Mesendoderm (in vitro differentiated cells): Measurements from ENCODE around the gene SEPTIN1.

Experiments used
- DNase-seq: peaks from one replicate; pipeline ENCODE4 v3.0.0; 2013
- H2AK5ac ChIP-seq: 2 replicates; pipeline ENCODE4 v1.6.1; 2013; ENCODE audit warnings: low read length, inconsistent platforms
- H2BK120ac ChIP-seq: 2 replicates; pipeline ENCODE4 v1.6.1; 2013; ENCODE audit warnings: low read depth, mild to moderate bottlenecking, low read length, moderate library complexity, mixed read lengths
- H2BK15ac ChIP-seq: replicated peaks from 2 replicates; pipeline ENCODE4 v1.6.1; 2013; ENCODE audit warnings: low read depth, mild to moderate bottlenecking, moderate library complexity
- H2BK5ac ChIP-seq: 2 replicates; pipeline ENCODE4 v1.6.1; 2013; ENCODE audit warnings: low read length, inconsistent platforms
- H3K18ac ChIP-seq: 2 replicates; pipeline ENCODE4 v1.6.1; 2013; ENCODE audit warnings: mild to moderate bottlenecking, low read length, mixed read lengths
- H3K23ac ChIP-seq: one replicate; pipeline ENCODE4 v1.6.1; 2013; ENCODE audit warnings: low read length
- H3K27ac ChIP-seq: 2 replicates; pipeline ENCODE4 v1.5.1; 2013; ENCODE audit warnings: low read depth, mild to moderate bottlenecking, inconsistent platforms, low read length, moderate library complexity
- H3K27me3 ChIP-seq: 2 replicates; pipeline ENCODE4 v1.6.1; 2013; ENCODE audit warnings: low read length, control low read depth, mild to moderate bottlenecking, inconsistent platforms; ENCODE audit not compliant: insufficient read depth, poor library complexity
- H3K36me3 ChIP-seq: 2 replicates; pipeline ENCODE4 v1.6.1; 2013; ENCODE audit warnings: low read length, inconsistent platforms; ENCODE audit not compliant: control insufficient read depth, insufficient read depth
- H3K4ac ChIP-seq: one replicate; pipeline ENCODE4 v1.6.1; 2013; ENCODE audit warnings: low read depth, mild to moderate bottlenecking, low read length, moderate library complexity
- H3K4me1 ChIP-seq: 2 replicates; pipeline ENCODE4 v1.6.1; 2013; ENCODE audit warnings: low read depth, low read length, inconsistent platforms; ENCODE audit not compliant: control insufficient read depth
- H3K4me2 ChIP-seq: 2 replicates; pipeline ENCODE4 v1.6.1; 2013; ENCODE audit warnings: low read length
- H3K4me3 ChIP-seq: 2 replicates; pipeline ENCODE4 v1.5.1; 2013; ENCODE audit warnings: mild to moderate bottlenecking, low read length
- H3K56ac ChIP-seq: one replicate; pipeline ENCODE4 v1.6.1; 2013; ENCODE audit warnings: low read length
- H3K79me1 ChIP-seq: 2 replicates; pipeline ENCODE4 v1.6.1; 2013; ENCODE audit warnings: low read length, inconsistent platforms
- H3K79me2 ChIP-seq: 2 replicates; pipeline ENCODE4 v1.6.1; 2013; ENCODE audit warnings: mild to moderate bottlenecking, low read length; ENCODE audit not compliant: control insufficient read depth, insufficient read depth
- H3K9ac ChIP-seq: 2 replicates; pipeline ENCODE4 v1.6.1; 2013; ENCODE audit warnings: low read length, inconsistent platforms
- H4K5ac ChIP-seq: one replicate; pipeline ENCODE4 v1.6.1; 2013; ENCODE audit warnings: low read length
- H4K8ac ChIP-seq: one replicate; pipeline ENCODE4 v1.6.1; 2013; ENCODE audit warnings: low read depth, mild to moderate bottlenecking, control low read depth, low read length, moderate library complexity
- WGBS: extraction: QIAGEN DNeasy Blood & Tissue Kit; methylation state at CpG from one replicate; pipeline ENCODE4 v1.1.7; 2013; ENCODE audit warnings: low lambda C conversion rate, missing lambda C conversion rate; ENCODE audit not compliant: insufficient coverage; ENCODE audit errors: extremely low coverage; 5-methylcytosine and 5-hydroxymethylcytosine counted together

SEPTIN1 gene

DNA sequence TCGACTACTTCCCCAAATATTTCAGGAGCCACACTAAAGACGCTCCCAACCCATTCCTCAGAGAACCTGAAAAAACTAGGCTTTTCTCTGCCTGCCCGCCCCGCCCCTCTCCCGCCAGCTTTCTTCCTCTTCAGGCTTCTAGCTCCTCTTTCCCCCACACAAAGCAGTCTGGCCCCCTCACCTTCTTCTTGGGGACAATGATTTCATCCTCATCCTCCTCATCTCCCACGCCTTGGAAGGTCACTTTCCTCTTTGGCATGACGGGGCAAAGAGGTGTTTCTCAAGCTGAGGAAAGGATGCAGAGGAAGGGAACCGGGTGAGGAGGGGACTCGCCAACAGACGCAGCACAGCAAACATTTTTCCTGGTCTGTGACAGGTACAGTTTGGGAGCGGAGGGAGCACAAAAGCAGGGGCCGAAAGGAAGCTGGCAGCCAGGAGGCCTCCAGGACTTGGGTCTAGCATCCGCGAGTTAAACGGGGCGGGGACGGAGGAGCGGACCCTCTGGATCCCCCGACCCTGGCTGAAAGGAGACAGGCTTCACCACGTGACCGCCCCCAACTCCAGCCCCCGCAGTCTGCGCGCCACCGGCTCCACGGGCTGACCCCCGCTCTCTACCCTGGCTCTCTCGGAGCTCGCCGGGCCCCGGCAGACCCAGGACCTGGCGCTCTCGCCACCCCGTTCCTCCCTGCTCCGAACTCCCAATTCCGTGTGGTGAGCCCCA, 27.8 kb downstream of the SEPTIN1 start:
- Histone ChIP-seq H3K27ac (peak overlapping the region; percentile 56), H3K56ac (peak overlapping the region; percentile 97), H3K27me3 (no peaks in the 10 kb centered on the region), H2BK15ac (no peak overlapping the region), H2AK5ac (no peak overlapping the region), H4K8ac (no peak overlapping the region), H3K79me2 (peaks cover 15% of the 10 kb centered on the region), H3K4me1 (peaks cover 2% of the 10 kb centered on the region), H3K36me3 (peaks cover 13% of the 10 kb centered on the region), H3K23ac (peak overlapping the region; percentile 1), H2BK120ac (no peak overlapping the region), H3K18ac (peak overlapping the region; percentile 69), H3K4ac (peak overlapping the region; percentile 66), H3K9ac (peak overlapping the region; percentile 97), H3K79me1 (peaks cover 15% of the 10 kb centered on the region), H4K5ac (no peak overlapping the region), H3K4me3 (peak overlapping the region; percentile 95), H2BK5ac (no peak overlapping the region), H3K4me2 (peak overlapping the region; percentile 63)
- no CpG with 5 or more reads among the region's 36 CpGs for WGBS
- DNase-seq = no peak

DNA sequence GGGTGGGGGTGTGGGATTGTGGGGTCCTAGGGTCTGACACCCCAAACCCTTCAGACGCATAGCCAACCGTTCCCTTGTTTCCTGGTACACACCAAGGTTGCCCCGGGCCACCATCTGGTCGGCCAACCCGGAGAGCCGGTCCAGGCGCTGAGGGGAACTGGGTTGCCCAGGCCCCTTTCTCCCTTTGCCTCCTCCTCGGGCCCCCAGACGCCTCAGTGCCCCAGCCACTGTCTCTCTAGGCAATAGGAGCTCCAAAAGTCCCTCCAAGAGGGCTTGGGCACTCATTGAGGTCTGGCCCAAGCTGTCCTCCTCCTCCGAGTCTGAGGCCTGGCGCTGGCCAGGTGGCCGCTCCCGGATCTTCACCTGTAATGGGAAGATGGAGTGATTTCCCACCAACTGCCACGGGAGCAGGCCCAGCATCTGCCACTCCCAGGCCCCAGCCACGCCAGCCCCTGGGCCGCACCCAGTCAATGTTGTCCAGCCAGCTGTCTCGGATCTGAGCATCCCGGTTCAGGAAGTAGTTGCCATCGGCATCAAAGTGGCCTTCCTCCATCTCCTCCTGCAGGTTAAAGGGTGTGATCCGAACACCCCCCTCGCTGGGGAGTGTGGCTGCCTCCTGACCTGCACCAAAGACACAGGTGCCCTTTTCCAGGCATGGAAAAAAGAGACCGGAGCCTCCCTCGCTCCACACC, 28.8 kb downstream of the SEPTIN1 start:
- peaks cover 15% of the 10 kb centered on the region for H3K79me1 ChIP-seq
- no peak overlapping the region for H2BK15ac ChIP-seq
- H3K4me2 ChIP-seq = peak overlapping the region; percentile 63
- peak overlapping the region; percentile 97 for H3K56ac ChIP-seq
- no peak for DNase-seq
- no peak overlapping the region for H3K27ac ChIP-seq
- H2BK5ac ChIP-seq = no peak overlapping the region
- no peak overlapping the region for H2BK120ac ChIP-seq
- H3K27me3 ChIP-seq = no peaks in the 10 kb centered on the region
- H3K79me2 ChIP-seq = peaks cover 15% of the 10 kb centered on the region
- H4K5ac ChIP-seq = no peak overlapping the region
- H3K4ac ChIP-seq = no peak overlapping the region
- no peak overlapping the region for H3K4me3 ChIP-seq
- no peak overlapping the region for H3K23ac ChIP-seq
- no CpG with 5 or more reads among the region's 23 CpGs for WGBS
- no peak overlapping the region for H2AK5ac ChIP-seq
- no peak overlapping the region for H3K18ac ChIP-seq
- H3K4me1 ChIP-seq = peaks cover 2% of the 10 kb centered on the region
- H3K36me3 ChIP-seq = peaks cover 13% of the 10 kb centered on the region
- H4K8ac ChIP-seq = no peak overlapping the region
- peak overlapping the region; percentile 97 for H3K9ac ChIP-seq

DNA sequence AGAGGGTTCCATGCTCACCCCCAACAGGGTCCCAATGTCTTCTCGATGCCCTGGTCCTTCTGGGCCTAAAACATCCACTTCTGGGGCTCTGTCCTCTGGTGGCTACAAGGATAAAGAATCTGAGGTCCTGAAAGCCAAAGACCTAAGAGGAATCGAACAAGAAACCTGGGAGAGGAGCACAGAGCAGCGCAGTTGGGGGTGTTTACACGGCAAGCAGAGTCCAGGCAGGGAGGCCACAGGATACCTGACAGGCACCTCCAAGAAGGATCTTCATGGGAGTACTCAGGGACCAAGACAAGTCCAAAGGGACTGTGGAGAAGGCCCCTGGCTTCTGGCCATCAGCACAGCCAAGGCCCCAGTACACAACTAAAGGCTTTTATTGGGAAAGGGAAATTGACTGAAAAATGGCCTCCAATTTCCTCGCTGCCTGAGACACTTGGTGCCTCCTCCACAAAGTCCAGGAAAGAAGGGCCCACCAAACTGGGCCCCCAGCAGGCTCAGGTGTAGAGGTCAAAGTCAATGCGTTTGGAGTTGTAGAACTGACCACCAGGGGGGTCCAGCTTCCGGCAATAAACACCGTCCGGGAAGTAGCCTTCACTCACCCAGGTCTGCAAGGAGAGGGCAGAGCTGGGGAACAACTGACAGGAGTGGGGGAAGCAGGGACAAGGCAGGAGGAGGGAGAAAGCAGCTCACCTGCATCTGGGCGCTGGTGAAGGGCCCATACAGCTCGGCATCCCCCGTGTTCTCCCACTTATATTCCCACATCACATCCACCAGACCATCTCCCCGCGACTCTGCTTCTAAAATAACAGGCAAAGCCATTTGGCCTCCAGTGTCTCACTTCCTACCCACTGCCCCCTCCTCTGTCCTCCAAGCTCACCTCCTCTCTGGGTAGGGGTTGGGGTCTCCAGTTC, 29.6 kb downstream of the SEPTIN1 start:
- peaks cover 15% of the 10 kb centered on the region for H3K79me2 ChIP-seq
- no CpG with 5 or more reads among the region's 14 CpGs for WGBS
- no peak overlapping the region for H3K18ac ChIP-seq
- no peak overlapping the region for H3K4me3 ChIP-seq
- no peak overlapping the region for H3K4me2 ChIP-seq
- peaks cover 11% of the 10 kb centered on the region for H3K36me3 ChIP-seq
- H3K4ac ChIP-seq = no peak overlapping the region
- H3K79me1 ChIP-seq = peaks cover 15% of the 10 kb centered on the region
- no peak overlapping the region for H2BK120ac ChIP-seq
- H3K27ac ChIP-seq = no peak overlapping the region
- H2BK15ac ChIP-seq = no peak overlapping the region
- peaks cover 2% of the 10 kb centered on the region for H3K4me1 ChIP-seq
- H3K23ac ChIP-seq = no peak overlapping the region
- peak; percentile 47 for DNase-seq
- H2BK5ac ChIP-seq = no peak overlapping the region
- no peak overlapping the region for H4K5ac ChIP-seq
- H3K9ac ChIP-seq = no peak overlapping the region
- no peak overlapping the region for H2AK5ac ChIP-seq
- H3K56ac ChIP-seq = no peak overlapping the region
- no peaks in the 10 kb centered on the region for H3K27me3 ChIP-seq
- H4K8ac ChIP-seq = no peak overlapping the region

DNA sequence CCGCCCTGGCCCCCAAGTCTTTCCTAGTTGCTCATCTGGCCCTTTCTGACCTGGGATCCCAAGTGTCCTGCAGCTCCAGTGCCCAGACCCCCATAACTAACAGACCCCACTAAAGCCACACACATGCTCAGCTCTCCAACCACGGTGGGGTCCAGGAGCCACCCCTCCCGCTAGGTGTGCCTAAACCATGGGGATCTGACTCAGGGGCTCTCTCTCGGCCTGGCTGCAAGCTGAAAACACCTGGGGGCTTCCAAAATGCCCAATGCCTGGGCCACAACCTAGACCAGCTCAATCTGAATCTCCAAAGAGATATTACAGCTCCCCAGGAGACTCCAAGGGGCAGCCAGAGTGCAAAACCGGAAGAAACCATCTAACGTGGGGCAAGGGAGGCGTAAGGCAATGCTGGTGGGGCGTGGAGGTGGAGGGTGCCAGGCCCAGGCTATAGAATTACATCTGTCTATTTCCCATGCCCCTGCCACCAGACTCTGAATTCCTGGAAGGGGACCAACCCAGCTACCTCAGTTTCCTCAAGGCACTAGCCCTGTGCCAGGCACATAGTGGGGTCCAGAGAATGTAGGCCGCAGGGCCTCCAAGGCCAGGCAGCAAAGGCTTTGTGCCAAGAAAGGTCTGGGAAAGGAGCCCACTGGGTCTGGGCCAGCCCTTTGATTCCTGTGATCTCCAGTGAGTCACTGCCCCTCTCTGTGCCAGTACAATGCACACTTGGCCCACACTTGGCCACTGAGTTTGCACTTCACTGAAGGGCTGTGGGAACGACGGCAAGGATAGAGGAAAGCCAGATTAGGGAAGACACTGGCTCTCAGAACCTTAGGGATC, 30.6 kb downstream of the SEPTIN1 start:
- DNase-seq = no peak
- Histone ChIP-seq H2BK120ac (no peak overlapping the region), H3K27me3 (no peaks in the 10 kb centered on the region), H3K79me1 (peaks cover 15% of the 10 kb centered on the region), H3K27ac (no peak overlapping the region), H3K23ac (no peak overlapping the region), H3K4me2 (no peak overlapping the region), H3K36me3 (peaks cover 8% of the 10 kb centered on the region), H3K4me3 (no peak overlapping the region), H3K4ac (no peak overlapping the region), H2BK5ac (no peak overlapping the region), H2BK15ac (no peak overlapping the region), H3K56ac (no peak overlapping the region), H4K8ac (no peak overlapping the region), H3K9ac (no peak overlapping the region), H3K4me1 (peaks cover 2% of the 10 kb centered on the region), H3K79me2 (peaks cover 15% of the 10 kb centered on the region), H3K18ac (no peak overlapping the region), H4K5ac (no peak overlapping the region), H2AK5ac (no peak overlapping the region)
- no CpG with 5 or more reads among the region's 11 CpGs for WGBS

DNA sequence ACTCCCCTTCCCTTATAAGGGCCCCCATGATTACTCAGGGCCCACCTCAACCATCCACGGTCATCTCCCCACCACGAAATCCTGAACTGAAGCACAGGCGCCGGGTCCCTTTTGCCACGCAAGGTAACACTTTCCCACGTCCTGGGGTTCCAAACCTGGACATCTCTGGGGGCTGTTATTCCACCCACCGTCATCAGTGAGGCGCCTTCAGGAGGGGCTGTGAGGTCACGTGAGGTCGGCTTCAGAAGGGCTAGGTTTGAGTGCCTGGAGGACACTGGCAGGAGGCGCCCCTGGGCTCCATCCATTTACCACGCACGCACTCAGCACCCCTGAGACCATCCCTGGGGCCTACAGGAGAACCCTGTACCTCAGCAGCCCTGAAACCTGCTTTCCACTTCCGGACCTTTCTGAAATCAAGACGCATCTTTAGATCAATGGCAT, 31.3 kb downstream of the SEPTIN1 start:
- Histone ChIP-seq H3K4me1 (peaks cover under 1% of the 10 kb centered on the region), H3K4me3 (no peak overlapping the region), H3K4me2 (no peak overlapping the region), H3K56ac (no peak overlapping the region), H3K27me3 (no peaks in the 10 kb centered on the region), H4K8ac (no peak overlapping the region), H3K23ac (no peak overlapping the region), H4K5ac (no peak overlapping the region), H3K18ac (no peak overlapping the region), H3K4ac (no peak overlapping the region), H2BK15ac (no peak overlapping the region), H3K9ac (no peak overlapping the region), H3K36me3 (peaks cover 8% of the 10 kb centered on the region), H2AK5ac (no peak overlapping the region), H3K79me2 (peaks cover 15% of the 10 kb centered on the region), H2BK120ac (no peak overlapping the region), H3K79me1 (peaks cover 15% of the 10 kb centered on the region), H2BK5ac (no peak overlapping the region), H3K27ac (no peak overlapping the region)
- no peak for DNase-seq
- WGBS = no CpG with 5 or more reads among the region's 15 CpGs
